ENCODE data around the gene THAP3.
A peak's percentile ranks its signal among the peaks of the same experiment; 100 is the strongest.

THAP3 gene, protein sequence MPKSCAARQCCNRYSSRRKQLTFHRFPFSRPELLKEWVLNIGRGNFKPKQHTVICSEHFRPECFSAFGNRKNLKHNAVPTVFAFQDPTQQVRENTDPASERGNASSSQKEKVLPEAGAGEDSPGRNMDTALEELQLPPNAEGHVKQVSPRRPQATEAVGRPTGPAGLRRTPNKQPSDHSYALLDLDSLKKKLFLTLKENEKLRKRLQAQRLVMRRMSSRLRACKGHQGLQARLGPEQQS

GRCh38 chr1:6624710-6625583, at the start of gene THAP3:
TSS of gene THAP3 (plus strand) at chr1:6624868. CDS start at chr1:6625219, 351 bp downstream.
- no peak for DNase-seq (ENCODE audit: extremely low read depth, low read depth)
- TF ChIP-seq, protein P1, sequence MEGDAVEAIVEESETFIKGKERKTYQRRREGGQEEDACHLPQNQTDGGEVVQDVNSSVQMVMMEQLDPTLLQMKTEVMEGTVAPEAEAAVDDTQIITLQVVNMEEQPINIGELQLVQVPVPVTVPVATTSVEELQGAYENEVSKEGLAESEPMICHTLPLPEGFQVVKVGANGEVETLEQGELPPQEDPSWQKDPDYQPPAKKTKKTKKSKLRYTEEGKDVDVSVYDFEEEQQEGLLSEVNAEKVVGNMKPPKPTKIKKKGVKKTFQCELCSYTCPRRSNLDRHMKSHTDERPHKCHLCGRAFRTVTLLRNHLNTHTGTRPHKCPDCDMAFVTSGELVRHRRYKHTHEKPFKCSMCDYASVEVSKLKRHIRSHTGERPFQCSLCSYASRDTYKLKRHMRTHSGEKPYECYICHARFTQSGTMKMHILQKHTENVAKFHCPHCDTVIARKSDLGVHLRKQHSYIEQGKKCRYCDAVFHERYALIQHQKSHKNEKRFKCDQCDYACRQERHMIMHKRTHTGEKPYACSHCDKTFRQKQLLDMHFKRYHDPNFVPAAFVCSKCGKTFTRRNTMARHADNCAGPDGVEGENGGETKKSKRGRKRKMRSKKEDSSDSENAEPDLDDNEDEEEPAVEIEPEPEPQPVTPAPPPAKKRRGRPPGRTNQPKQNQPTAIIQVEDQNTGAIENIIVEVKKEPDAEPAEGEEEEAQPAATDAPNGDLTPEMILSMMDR (IDR thresholded peaks at IDR 0.05; ENCODE audit: low read depth, low read length): no peak

DNA sequence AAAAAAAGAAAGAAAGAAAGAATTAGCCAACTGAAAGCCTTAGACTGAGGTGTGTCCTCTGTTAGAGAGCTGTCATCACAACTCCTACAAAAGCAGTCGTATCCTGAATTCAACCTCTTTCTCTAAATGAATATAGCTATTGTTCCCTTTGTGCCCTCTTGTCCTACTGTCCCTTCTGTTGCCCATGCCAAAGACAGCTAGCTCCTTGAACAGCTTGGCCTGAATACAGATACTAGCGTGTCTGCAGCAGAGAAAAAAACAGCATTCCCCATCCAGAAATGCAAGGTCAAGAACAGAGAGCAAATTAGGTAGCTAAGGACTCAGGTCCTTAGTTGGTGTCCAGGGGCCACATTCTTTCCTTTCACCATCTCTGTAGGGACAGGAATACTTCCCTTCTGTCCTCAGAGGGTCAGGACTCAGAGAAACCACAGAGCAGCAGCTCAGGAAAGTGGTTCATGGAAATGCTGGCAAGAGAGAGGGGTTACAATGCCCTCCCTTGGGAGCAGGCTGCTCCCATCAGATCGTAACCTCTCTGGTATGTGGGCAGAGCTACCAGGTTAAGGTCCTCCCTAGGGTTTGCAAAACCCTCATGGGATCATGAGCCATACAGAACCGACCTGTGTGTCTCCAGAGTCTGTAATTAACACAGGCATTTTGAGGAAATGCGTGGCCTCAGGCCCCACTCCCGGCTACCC, 46.7 kb upstream of the THAP3 start:
- DNase-seq (ENCODE audit: extremely low read depth, low read depth): no peak
- TF ChIP-seq, protein P1 (IDR thresholded peaks at IDR 0.05; ENCODE audit: low read depth, low read length): no peak

GRCh38 chr1:6578624-6579373, 45.9 kb upstream of the THAP3 start:
- DNase-seq (ENCODE audit: extremely low read depth, low read depth): no peak
- TF ChIP-seq, protein P1 (IDR thresholded peaks at IDR 0.05; ENCODE audit: low read depth, low read length): no peak

DNA sequence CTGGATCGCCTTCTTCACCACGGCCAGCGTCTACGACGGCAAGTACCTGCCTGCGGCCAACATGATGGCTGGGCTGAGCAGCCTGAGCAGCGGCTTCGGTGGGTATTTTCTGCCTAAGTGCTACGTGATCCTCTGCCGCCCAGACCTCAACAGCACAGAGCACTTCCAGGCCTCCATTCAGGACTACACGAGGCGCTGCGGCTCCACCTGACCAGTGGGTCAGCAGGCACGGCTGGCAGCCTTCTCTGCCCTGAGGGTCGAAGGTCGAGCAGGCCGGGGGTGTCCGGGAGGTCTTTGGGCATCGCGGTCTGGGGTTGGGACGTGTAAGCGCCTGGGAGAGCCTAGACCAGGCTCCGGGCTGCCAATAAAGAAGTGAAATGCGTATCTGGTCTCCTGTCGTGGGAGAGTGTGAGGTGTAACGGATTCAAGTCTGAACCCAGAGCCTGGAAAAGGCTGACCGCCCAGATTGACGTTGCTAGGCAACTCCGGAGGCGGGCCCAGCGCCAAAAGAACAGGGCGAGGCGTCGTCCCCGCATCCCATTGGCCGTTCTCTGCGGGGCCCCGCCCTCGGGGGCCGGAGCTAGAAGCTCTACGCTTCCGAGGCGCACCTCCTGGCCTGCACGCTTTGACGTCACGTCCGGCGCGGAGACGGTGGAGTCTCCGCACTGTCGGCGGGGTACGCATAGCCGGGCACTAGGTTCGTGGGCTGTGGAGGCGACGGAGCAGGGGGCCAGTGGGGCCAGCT, 45.1 kb upstream of the THAP3 start, which contains the start of gene ZBTB48:
Gene ZBTB48 (plus strand): TSS at position 621 of the 745 bp plus-strand sequence. CDS start 616 bp downstream, outside the sequence.
- DNase-seq (ENCODE audit: extremely low read depth, low read depth): peak; percentile 87
- TF ChIP-seq, protein P1 (IDR thresholded peaks at IDR 0.05; ENCODE audit: low read depth, low read length): no peak

GRCh38 chr1:6580119-6580592, 44.5 kb upstream of the THAP3 start:
- no peak for DNase-seq (ENCODE audit: extremely low read depth, low read depth)
- TF ChIP-seq, protein P1 (IDR thresholded peaks at IDR 0.05; ENCODE audit: low read depth, low read length): no peak

All from AG09319 (cell line).